Measurements from ENCODE around the gene SLC2A13. TPM values are rescaled to one million over a fixed set of nuclear protein-coding genes. Genes with fewer than 3 reads are reported as not detected.

SLC2A13 gene
- total RNA-seq, 1 experiment from 2014 or later = 7.0 TPM

GRCh38 chr12:40107803-40108620 lies 2.1 kb upstream of the SLC2A13 start:
- Histone ChIP-seq H3T11ph (ENCODE audit: low read length) (no peak overlapping the region), H3K4me1 (ENCODE audit: insufficient read depth, low read length) (no peaks in the 10 kb centered on the region; the same call in 1 of the 2 replicates), H3K27ac (ENCODE audit: insufficient read length, low read depth, low read length) (no peak overlapping the region), H3K9me3 (ENCODE audit: control insufficient read depth, low read depth, low read length) (no peaks in the 10 kb centered on the region), H4K20me1 (ENCODE audit: control insufficient read depth, insufficient read depth, insufficient read length) (no peaks in the 10 kb centered on the region), H3K56ac (ENCODE audit: insufficient read length, low read depth, low read length) (no peak overlapping the region), H4K91ac (ENCODE audit: insufficient read length, low read depth, low read length) (no peak overlapping the region), H2BK5ac (ENCODE audit: insufficient read length, low read length) (no peak overlapping the region), H3K79me2 (ENCODE audit: insufficient read depth, low read length) (no peaks in the 10 kb centered on the region; the same call in 1 of the 2 replicates), H2BK15ac (ENCODE audit: low read depth, low read length) (no peak overlapping the region), H3K23ac (ENCODE audit: insufficient read length, low read depth, low read length) (no peak overlapping the region), H2AK5ac (ENCODE audit: insufficient read length, low read length) (no peak overlapping the region), H3K23me2 (ENCODE audit: insufficient read length, low read depth, low read length, poor library complexity, severe bottlenecking) (peaks cover 4% of the 10 kb centered on the region), H2AFZ (ENCODE audit: low read length) (no peak overlapping the region), H3K27me3 (ENCODE audit: insufficient read depth, low read length) (no peaks in the 10 kb centered on the region; the same call in 1 of the 2 replicates), H3K14ac (ENCODE audit: insufficient read depth, low read length) (no peak overlapping the region), H4K8ac (replicated peaks; ENCODE audit: insufficient read length, low read depth, low read length) (no peak overlapping the region), H3K4me2 (ENCODE audit: insufficient read depth, insufficient read length, low read length) (no peak overlapping the region), H3K4ac (ENCODE audit: low read depth, low read length) (no peak overlapping the region), H4K5ac (ENCODE audit: insufficient read length, low read depth, low read length) (no peak overlapping the region), H3K18ac (ENCODE audit: insufficient read length, low read depth, low read length) (no peak overlapping the region), H2BK120ac (ENCODE audit: low read depth, low read length, poor library complexity, severe bottlenecking) (no peak overlapping the region), H3K9ac (ENCODE audit: extremely low read depth, insufficient read length, low read length) (no peak overlapping the region), H3K79me1 (ENCODE audit: insufficient read depth, low read depth, low read length, poor library complexity, severe bottlenecking) (no peaks in the 10 kb centered on the region), H2BK20ac (ENCODE audit: low read depth, low read length, poor library complexity, severe bottlenecking) (no peak overlapping the region), H2BK12ac (ENCODE audit: insufficient read length, low read depth, low read length) (no peak overlapping the region)
- 0 out of 3 replicates have a peak, but pooled peaks have one; percentile 6 for TF ChIP-seq CTCF (conservative IDR thresholded peaks at IDR 0.05)
- DNase-seq = no peak
- no peak overlapping the region for H3K4me3 Mint-ChIP-seq
- H3K27me3 Mint-ChIP-seq (ENCODE audit: low read depth) = peaks cover 7% of the 10 kb centered on the region
- no peaks in the 10 kb centered on the region; a peak in 2 of 5 replicates for H3K9me3 Mint-ChIP-seq
- no peak overlapping the region for H3K27ac Mint-ChIP-seq
- H3K36me3 Mint-ChIP-seq (ENCODE audit: insufficient read depth in 1 of 3, low read depth in 3 of 3) = peaks cover 0 to 1% (median 0%) of the 10 kb centered on the region in 3 experiments; a peak in 1 of 7 replicates
- WGBS (ENCODE audit: extremely low coverage, insufficient read length, low lambda C conversion rate) = no CpG with 5 or more reads among the region's 29 CpGs
- peaks cover 24 to 28% of the 10 kb centered on the region in 2 experiments for H3K4me1 Mint-ChIP-seq
